Occipital lobe (tissue), 2 donors: Measurements from ENCODE around the gene ADGRA1. TPM values are rescaled to one million over a fixed set of nuclear protein-coding genes. Genes with fewer than 3 reads are reported as not detected.

Experiments used
- DNase-seq: peaks from one replicate; lab custom pipeline; 2025; lab: John Stamatoyannopoulos, UW
- total RNA-seq: library from RNA; depleted of rRNA; stranded (reverse); fragments of >200 nt; gene quantifications from one replicate; pipeline ENCODE4 v1.2.3, GENCODE V29; 2014

ADGRA1 gene
- total RNA-seq, 1 donor from 2014 or later: 2.5 TPM

GRCh38 chr10:133075346-133076137, 12.2 kb upstream of the ADGRA1 start:
- DNase-seq: no peak

GRCh38 chr10:133076274-133077038, 11.3 kb upstream of the ADGRA1 start:
- no peak for DNase-seq

- DNase-seq: no peak
Measured at GRCh38 chr10:133079836-133080682, 7.7 kb upstream of the ADGRA1 start.

- no peak for DNase-seq
Measured at GRCh38 chr10:133080683-133081040, 7.1 kb upstream of the ADGRA1 start.

DNA sequence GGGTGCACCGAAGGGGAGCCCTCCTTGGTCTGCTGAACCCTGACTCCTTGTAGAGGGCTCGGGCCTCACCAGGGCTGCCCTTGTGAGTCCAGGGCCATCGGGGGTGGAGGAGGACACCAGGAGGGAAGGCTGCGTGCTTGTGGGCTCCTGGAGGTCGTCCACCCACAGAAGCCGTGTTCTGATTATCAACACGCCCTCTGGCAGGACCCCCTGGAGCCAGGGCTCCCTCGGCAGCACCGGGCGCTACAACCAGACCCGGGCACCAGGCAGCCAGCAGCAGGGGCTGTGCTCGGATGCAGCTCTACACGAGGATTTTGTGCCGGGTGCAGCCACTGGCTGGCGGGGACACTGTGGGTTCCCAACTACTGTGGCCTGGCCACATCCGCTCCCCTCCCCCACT, 6.1 kb upstream of the ADGRA1 start:
- DNase-seq: no peak

- peak; percentile 36 for DNase-seq
Measured at GRCh38 chr10:133082685-133083421, 4.9 kb upstream of the ADGRA1 start.

- no peak for DNase-seq
Measured at GRCh38 chr10:133083422-133084100, 4.2 kb upstream of the ADGRA1 start.

GRCh38 chr10:133084491-133084890, 3.2 kb upstream of the ADGRA1 start:
- no peak for DNase-seq

- no peak for DNase-seq
Measured at GRCh38 chr10:133085251-133086125, 2.2 kb upstream of the ADGRA1 start.

GRCh38 chr10:133086247-133086646, 1.5 kb upstream of the ADGRA1 start:
- DNase-seq: no peak

- no peak for DNase-seq
Measured at GRCh38 chr10:133087045-133087678, 562 bp upstream of the ADGRA1 start.

DNA sequence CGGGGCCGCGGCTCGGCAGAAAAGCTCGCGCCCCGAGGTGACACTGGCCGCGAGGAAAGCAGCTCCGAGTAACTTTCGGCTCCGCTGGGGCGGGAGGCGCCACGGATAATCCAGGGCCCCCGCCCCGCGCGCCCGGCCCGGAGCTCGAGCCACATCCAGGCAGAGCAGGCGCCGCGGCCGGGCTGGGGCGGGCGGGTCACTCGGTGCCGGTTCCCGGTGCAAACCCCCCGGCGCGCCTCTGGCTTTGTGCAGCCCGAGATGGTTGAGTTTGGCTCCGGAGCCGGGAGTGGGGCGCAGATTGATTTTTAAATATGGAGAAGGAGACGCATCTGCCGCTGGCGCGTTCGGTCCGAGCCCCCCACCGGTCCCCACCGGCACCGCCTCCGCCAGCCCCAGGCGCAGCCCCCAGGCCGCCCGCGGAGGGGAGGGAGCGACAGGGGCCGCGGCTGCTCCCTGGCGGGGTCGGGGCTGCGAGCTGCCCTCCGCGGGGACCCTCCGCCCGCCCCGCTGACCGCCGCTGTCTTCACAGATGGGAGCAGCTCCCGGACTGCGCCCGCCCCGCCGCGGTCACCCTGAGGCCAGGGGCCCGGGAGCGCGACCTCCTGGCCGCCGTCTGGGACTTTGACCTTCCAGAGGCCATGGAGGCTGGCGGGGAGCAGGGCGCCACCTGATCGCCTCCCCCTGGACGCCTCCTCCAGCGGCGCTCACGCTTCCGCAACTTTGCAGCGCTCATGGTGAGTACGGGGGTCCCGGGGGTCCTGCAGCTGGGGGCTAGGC, 643 bp downstream of the ADGRA1 start:
- DNase-seq: no peak

- peak; percentile 85 for DNase-seq
Measured at GRCh38 chr10:133088956-133089800, 1.5 kb downstream of the ADGRA1 start.

- DNase-seq: no peak
Measured at GRCh38 chr10:133090101-133090500, 2.4 kb downstream of the ADGRA1 start.

GRCh38 chr10:133090654-133091053, 2.9 kb downstream of the ADGRA1 start:
- no peak for DNase-seq

DNA sequence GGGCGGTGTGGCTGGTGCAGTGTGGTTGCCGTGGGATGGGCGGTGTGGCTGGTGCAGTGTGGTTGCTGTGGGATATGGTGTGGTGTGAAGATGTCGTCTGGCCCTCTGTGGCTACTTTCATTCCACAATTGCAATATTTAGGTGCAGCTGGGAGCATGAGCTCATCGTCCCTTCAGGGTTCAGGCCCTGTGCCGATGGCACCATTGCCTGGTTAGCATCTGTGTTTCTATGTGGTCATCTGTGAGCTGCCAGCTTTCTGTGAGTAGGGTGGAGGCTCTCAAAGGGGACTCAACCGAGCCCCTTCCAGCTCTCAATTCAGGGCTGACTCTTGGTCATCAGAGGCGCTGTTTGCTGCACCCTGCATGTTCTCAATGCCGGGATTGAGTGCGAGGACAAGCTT, 3.6 kb downstream of the ADGRA1 start:
- DNase-seq: peak; percentile 19

DNA sequence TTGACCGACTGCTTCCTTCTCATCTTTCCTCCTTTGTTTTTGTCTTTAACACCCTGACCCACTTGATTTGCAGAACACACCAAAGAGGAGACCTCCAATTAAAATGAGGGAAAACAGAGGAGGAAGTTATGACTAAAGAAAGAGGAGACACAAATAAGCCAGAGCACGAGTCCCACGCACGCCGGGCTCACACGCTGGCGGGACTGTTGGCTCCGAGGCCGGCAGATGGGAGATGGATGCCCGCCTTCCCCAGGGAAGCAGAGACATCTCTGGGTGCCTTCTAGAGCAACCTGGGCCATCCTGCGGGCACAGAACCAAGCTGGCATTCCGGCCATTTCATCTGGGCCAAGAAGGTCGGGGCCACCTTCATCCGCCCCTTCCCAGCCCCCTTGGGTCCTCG, 5.6 kb downstream of the ADGRA1 start:
- DNase-seq: peak; percentile 21
